ENCODE data around the gene ADNP2.

DNA sequence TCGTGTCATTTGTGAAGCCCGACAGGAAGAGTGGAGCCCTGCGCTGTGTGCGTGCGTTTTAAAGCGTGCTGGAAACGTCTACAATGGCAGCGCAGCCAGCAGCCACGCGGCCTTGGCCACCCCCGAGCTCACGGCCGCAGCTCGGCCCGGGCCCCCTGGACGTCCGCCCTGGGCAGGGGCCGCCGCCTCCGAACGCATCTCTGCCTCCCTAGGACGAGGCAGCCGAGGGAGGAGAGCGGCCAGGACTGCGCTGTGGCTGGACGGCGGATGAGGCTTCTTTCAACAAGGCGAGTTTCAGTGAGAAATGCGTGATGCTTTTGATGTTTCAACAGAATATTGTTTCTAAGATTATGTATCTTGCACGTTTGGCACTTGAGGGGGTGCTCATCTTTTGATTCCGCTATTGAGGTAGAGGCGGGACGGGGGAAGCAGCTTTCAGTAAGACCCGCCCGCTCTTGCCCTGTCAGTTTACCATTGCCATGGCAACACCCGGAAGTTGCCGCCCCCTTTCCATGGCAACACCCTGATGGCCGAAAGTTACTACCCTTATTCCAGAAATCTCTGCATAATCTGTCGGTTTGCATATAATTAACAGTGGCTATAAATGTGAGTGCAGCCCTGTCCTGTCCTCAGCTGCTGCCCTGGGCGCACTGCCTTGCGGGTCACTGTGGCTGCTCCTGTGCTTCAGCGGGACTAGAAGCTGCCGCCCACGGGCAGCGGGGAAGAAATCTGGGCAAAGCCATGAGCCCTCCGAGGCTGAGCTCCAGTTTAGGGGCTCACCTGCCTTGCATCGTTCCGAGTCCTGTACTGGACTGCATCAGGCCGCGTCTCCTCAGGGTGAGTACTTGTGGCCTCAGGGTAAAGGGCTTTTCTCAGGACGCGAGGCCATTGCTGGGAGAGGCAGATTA is 38.6 kb downstream of the ADNP2 start:
- TF ChIP-seq, protein P1, sequence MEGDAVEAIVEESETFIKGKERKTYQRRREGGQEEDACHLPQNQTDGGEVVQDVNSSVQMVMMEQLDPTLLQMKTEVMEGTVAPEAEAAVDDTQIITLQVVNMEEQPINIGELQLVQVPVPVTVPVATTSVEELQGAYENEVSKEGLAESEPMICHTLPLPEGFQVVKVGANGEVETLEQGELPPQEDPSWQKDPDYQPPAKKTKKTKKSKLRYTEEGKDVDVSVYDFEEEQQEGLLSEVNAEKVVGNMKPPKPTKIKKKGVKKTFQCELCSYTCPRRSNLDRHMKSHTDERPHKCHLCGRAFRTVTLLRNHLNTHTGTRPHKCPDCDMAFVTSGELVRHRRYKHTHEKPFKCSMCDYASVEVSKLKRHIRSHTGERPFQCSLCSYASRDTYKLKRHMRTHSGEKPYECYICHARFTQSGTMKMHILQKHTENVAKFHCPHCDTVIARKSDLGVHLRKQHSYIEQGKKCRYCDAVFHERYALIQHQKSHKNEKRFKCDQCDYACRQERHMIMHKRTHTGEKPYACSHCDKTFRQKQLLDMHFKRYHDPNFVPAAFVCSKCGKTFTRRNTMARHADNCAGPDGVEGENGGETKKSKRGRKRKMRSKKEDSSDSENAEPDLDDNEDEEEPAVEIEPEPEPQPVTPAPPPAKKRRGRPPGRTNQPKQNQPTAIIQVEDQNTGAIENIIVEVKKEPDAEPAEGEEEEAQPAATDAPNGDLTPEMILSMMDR (conservative IDR thresholded peaks at IDR 0.05; ENCODE audit: low read length), result no peak
- no peak for TF ChIP-seq EZH2phosphoT487 (IDR thresholded peaks at IDR 0.05; ENCODE audit: borderline replicate concordance)
